SK-N-SH treated with all-trans-retinoic acid at 6 μM for 48 hours (cell line): ENCODE data around the gene POU2F1.

Experiments
- ATAC-seq: fragments of 200-7000 bp; cut with Tn5 transposase; 3 replicates; pipeline ENCODE4 v1.9.1; 2020; ENCODE audit warnings: mild to moderate bottlenecking, moderate library complexity
- BACH2 ChIP-seq: fragments of 250-450 bp; sonication (Bioruptor Pico); IDR thresholded peaks from 2 replicates; pipeline ENCODE4 v1.9.0; 2021; ENCODE audit warnings: mild to moderate bottlenecking, borderline replicate concordance
- CSDC2 ChIP-seq: fragments of 250-450 bp; sonication (Bioruptor Pico); IDR thresholded peaks from 2 replicates; pipeline ENCODE4 v1.5.0; 2020; ENCODE audit warnings: mild to moderate bottlenecking, moderate library complexity
- GLIS3 ChIP-seq: fragments of 250-450 bp; sonication (Bioruptor Pico); IDR thresholded peaks from 2 replicates; pipeline ENCODE4 v1.5.0; 2020; ENCODE audit warnings: mild to moderate bottlenecking, moderate library complexity
- ISL1 ChIP-seq: fragments of 250-450 bp; sonication (Bioruptor Pico); IDR thresholded peaks from 2 replicates; pipeline ENCODE4 v2.1.2; 2022; ENCODE audit warnings: mild to moderate bottlenecking, moderate library complexity
- POU6F1 ChIP-seq: fragments of 250-450 bp; sonication (Bioruptor Pico); IDR thresholded peaks from 2 replicates; pipeline ENCODE4 v1.8.0; 2021; ENCODE audit warnings: low read depth, mild to moderate bottlenecking, moderate library complexity, borderline replicate concordance
- PPARA ChIP-seq: fragments of 250-450 bp; sonication (Bioruptor Pico); IDR thresholded peaks from 2 replicates; pipeline ENCODE4 v1.5.0; 2020; ENCODE audit warnings: mild to moderate bottlenecking, borderline replicate concordance
- RARB ChIP-seq: fragments of 250-450 bp; sonication (Bioruptor Pico); IDR thresholded peaks from 2 replicates; pipeline ENCODE4 v1.8.0; 2021; ENCODE audit warnings: mild to moderate bottlenecking, moderate library complexity
- SNAI2 ChIP-seq: fragments of 250-450 bp; sonication (Bioruptor Pico); IDR thresholded peaks from 2 replicates; pipeline ENCODE4 v1.5.0; 2020; ENCODE audit warnings: mild to moderate bottlenecking, moderate library complexity
- TCF4 ChIP-seq: fragments of 250-450 bp; sonication (Bioruptor Pico); IDR thresholded peaks from 2 replicates; pipeline ENCODE4 v1.8.0; 2021; ENCODE audit warnings: mild to moderate bottlenecking, moderate library complexity, borderline replicate concordance
- TOX ChIP-seq: fragments of 250-450 bp; sonication (Bioruptor Pico); IDR thresholded peaks from 2 replicates; pipeline ENCODE4 v1.8.0; 2021; ENCODE audit warnings: mild to moderate bottlenecking, moderate library complexity, borderline replicate concordance
- ZC3H10 ChIP-seq: fragments of 250-450 bp; sonication (Bioruptor Pico); IDR thresholded peaks from 2 replicates; pipeline ENCODE4 v1.5.1; 2021; ENCODE audit warnings: mild to moderate bottlenecking, moderate library complexity
- ZFP3 ChIP-seq: fragments of 250-450 bp; sonication (Bioruptor Pico); IDR thresholded peaks from 2 replicates; pipeline ENCODE4 v1.5.0; 2020; ENCODE audit warnings: mild to moderate bottlenecking, moderate library complexity
- ZFP30 ChIP-seq: fragments of 450-650 bp; formaldehyde crosslinking; IDR thresholded peaks from 2 replicates; pipeline ENCODE4 v1.5.0; 2022; ENCODE audit warnings: mild to moderate bottlenecking, moderate library complexity
- ZNF70 ChIP-seq: fragments of 450-650 bp; formaldehyde crosslinking; IDR thresholded peaks from 2 replicates; pipeline ENCODE4 v1.5.0; 2020; ENCODE audit warnings: mild to moderate bottlenecking, moderate library complexity
- ZNF8 ChIP-seq: fragments of 450-650 bp; formaldehyde crosslinking; IDR thresholded peaks from 2 replicates; pipeline ENCODE4 v1.5.0; 2020; ENCODE audit warnings: mild to moderate bottlenecking, moderate library complexity
- TF ChIP-seq, protein P1 (sequence below): fragments of 250-450 bp; sonication (Bioruptor Pico); IDR thresholded peaks from 2 replicates; pipeline ENCODE4 v1.5.1; 2021; ENCODE audit warnings: mild to moderate bottlenecking, moderate library complexity
- TF ChIP-seq, protein P2 (sequence below): fragments of 250-450 bp; sonication (Bioruptor Pico); IDR thresholded peaks from 2 replicates; pipeline ENCODE4 v1.5.1; 2020; ENCODE audit warnings: low read depth, mild to moderate bottlenecking, moderate library complexity
- TF ChIP-seq, protein P3 (sequence below): fragments of 250-450 bp; sonication (Bioruptor Pico); IDR thresholded peaks from 2 replicates; pipeline ENCODE4 v1.5.0; 2020; ENCODE audit warnings: mild to moderate bottlenecking, moderate library complexity

The POU2F1 gene

GRCh38 chr1:167441222-167441621 lies 220.5 kb downstream of the POU2F1 start (continued):
- TF ChIP-seq, protein P1, sequence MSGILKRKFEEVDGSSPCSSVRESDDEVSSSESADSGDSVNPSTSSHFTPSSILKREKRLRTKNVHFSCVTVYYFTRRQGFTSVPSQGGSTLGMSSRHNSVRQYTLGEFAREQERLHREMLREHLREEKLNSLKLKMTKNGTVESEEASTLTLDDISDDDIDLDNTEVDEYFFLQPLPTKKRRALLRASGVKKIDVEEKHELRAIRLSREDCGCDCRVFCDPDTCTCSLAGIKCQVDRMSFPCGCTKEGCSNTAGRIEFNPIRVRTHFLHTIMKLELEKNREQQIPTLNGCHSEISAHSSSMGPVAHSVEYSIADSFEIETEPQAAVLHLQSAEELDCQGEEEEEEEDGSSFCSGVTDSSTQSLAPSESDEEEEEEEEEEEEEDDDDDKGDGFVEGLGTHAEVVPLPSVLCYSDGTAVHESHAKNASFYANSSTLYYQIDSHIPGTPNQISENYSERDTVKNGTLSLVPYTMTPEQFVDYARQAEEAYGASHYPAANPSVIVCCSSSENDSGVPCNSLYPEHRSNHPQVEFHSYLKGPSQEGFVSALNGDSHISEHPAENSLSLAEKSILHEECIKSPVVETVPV (CRISPR knock-in tag), result no peak
- no peak for TF ChIP-seq PPARA
- TF ChIP-seq, protein P2, sequence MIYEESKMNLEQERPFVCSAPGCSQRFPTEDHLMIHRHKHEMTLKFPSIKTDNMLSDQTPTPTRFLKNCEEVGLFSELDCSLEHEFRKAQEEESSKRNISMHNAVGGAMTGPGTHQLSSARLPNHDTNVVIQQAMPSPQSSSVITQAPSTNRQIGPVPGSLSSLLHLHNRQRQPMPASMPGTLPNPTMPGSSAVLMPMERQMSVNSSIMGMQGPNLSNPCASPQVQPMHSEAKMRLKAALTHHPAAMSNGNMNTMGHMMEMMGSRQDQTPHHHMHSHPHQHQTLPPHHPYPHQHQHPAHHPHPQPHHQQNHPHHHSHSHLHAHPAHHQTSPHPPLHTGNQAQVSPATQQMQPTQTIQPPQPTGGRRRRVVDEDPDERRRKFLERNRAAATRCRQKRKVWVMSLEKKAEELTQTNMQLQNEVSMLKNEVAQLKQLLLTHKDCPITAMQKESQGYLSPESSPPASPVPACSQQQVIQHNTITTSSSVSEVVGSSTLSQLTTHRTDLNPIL (CRISPR knock-in tag), result no peak
- no peak for TF ChIP-seq ZNF70 (CRISPR knock-in tag)
- no peak for TF ChIP-seq GLIS3
- TF ChIP-seq, all 23 proteins: peak for 0

- ATAC-seq, result peak; percentile 97
Measured at GRCh38 chr1:167442142-167442848, 221.6 kb downstream of the POU2F1 start.

More at GRCh38 chr1:167442142-167442848, 221.6 kb downstream of the POU2F1 start:
- no peak for TF ChIP-seq ZNF8 (CRISPR knock-in tag)
- no peak for TF ChIP-seq PPARA
- TF ChIP-seq, protein P1 (CRISPR knock-in tag), result no peak
- TF ChIP-seq POU6F1 (CRISPR knock-in tag), result no peak
- TF ChIP-seq TOX (CRISPR knock-in tag), result no peak
- TF ChIP-seq CSDC2, result no peak
- no peak for TF ChIP-seq ZC3H10 (CRISPR knock-in tag)
- TF ChIP-seq GLIS3, result no peak
- TF ChIP-seq, protein P3, sequence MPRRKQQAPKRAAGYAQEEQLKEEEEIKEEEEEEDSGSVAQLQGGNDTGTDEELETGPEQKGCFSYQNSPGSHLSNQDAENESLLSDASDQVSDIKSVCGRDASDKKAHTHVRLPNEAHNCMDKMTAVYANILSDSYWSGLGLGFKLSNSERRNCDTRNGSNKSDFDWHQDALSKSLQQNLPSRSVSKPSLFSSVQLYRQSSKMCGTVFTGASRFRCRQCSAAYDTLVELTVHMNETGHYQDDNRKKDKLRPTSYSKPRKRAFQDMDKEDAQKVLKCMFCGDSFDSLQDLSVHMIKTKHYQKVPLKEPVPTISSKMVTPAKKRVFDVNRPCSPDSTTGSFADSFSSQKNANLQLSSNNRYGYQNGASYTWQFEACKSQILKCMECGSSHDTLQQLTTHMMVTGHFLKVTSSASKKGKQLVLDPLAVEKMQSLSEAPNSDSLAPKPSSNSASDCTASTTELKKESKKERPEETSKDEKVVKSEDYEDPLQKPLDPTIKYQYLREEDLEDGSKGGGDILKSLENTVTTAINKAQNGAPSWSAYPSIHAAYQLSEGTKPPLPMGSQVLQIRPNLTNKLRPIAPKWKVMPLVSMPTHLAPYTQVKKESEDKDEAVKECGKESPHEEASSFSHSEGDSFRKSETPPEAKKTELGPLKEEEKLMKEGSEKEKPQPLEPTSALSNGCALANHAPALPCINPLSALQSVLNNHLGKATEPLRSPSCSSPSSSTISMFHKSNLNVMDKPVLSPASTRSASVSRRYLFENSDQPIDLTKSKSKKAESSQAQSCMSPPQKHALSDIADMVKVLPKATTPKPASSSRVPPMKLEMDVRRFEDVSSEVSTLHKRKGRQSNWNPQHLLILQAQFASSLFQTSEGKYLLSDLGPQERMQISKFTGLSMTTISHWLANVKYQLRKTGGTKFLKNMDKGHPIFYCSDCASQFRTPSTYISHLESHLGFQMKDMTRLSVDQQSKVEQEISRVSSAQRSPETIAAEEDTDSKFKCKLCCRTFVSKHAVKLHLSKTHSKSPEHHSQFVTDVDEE, result no peak
- no peak for TF ChIP-seq BACH2 (CRISPR knock-in tag)
- TF ChIP-seq ISL1 (CRISPR knock-in tag), result no peak
- TF ChIP-seq SNAI2 (CRISPR knock-in tag), result no peak
- TF ChIP-seq ZFP3 (CRISPR knock-in tag), result no peak
- no peak for TF ChIP-seq ZFP30 (CRISPR knock-in tag)
- TF ChIP-seq ZNF70 (CRISPR knock-in tag), result no peak
- no peak for TF ChIP-seq RARB (CRISPR knock-in tag)
- no peak for TF ChIP-seq TCF4 (CRISPR knock-in tag)
- TF ChIP-seq, protein P2 (CRISPR knock-in tag), result no peak
